ENCODE results near the gene APMAP. TPM values are rescaled to one million over a fixed set of nuclear protein-coding genes. Genes with fewer than 3 reads are reported as not detected.

Gene APMAP
- total RNA-seq, 2 experiments from 2014 or later, result 47.9 to 48.8 TPM

DNA sequence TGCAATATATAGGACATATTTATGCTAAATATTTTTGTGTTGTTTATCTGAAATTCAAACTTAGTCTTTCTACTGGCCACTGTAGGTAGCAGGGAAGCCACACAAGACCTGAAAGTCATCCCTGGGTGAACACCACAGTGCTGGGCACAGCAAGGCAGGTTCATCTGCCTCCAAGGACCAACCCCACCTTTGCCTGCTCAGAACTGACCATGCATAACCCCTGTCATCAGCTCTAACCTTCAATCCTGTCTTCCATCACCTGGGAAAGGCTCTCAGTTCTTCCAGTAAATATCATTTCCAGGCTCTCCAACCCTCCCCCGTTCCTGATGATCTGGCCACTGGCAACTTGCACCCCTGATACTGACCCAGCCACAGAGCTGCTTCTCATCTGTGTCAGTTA, 76.1 kb downstream of the APMAP start:
- Mint-ChIP-seq H3K36me3 (no peaks in the 10 kb centered on the region), H3K4me3 (no peak overlapping the region), H3K27me3 (peaks cover 4% of the 10 kb centered on the region), H3K27ac (no peak overlapping the region), H3K9me3 (no peaks in the 10 kb centered on the region), H3K4me1 (peaks cover 5% of the 10 kb centered on the region)
- DNase-seq, result no peak

DNA sequence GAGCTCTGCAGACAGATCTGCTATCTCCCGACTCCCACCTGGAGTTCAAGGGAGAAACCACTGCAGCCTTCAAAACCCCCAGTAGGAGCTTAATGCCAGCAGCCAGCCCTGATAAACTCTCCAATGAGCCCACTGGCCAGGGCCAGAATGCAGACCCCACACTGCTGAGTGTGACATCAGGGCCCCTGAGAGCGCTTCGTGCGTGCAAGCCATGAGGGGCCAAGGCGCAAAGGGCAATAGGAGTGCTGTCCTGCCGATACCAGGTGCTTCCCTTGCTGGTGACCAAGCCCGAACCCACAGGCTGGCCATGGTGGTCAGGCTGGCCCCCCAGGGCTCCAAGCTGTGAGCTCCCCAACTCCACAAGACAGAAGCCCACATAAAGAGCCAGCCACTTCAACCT, 76.7 kb downstream of the APMAP start:
- Mint-ChIP-seq H3K27ac (no peak overlapping the region), H3K4me3 (no peak overlapping the region), H3K9me3 (no peaks in the 10 kb centered on the region), H3K36me3 (no peaks in the 10 kb centered on the region), H3K4me1 (peaks cover 5% of the 10 kb centered on the region), H3K27me3 (peaks cover 4% of the 10 kb centered on the region)
- DNase-seq, result no peak

DNA sequence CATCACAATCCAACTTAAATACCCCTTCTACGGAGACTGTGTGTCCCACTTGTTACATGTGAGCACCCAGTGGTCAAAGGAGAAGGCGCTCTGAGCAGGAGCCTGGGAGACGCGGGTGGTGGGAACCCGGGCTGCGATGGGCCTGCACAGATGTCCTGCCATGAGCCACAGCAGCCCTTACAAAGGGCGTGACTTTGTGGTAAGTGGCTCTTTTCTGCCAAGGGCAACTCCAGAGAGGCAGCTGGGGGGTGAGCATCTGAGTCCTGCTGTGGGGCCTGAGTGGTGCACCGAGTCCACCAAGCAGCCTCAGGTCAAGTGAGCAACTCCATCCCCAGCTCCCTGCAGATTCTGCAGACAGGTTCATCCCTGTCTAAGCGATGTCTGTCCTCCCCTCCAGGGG, 77.1 kb downstream of the APMAP start:
- no peak for DNase-seq
- peaks cover 4% of the 10 kb centered on the region for H3K27me3 Mint-ChIP-seq
- H3K27ac Mint-ChIP-seq, result no peak overlapping the region
- H3K9me3 Mint-ChIP-seq, result no peaks in the 10 kb centered on the region
- H3K4me1 Mint-ChIP-seq, result peaks cover 5% of the 10 kb centered on the region
- no peak overlapping the region for H3K4me3 Mint-ChIP-seq
- no peaks in the 10 kb centered on the region for H3K36me3 Mint-ChIP-seq

DNA sequence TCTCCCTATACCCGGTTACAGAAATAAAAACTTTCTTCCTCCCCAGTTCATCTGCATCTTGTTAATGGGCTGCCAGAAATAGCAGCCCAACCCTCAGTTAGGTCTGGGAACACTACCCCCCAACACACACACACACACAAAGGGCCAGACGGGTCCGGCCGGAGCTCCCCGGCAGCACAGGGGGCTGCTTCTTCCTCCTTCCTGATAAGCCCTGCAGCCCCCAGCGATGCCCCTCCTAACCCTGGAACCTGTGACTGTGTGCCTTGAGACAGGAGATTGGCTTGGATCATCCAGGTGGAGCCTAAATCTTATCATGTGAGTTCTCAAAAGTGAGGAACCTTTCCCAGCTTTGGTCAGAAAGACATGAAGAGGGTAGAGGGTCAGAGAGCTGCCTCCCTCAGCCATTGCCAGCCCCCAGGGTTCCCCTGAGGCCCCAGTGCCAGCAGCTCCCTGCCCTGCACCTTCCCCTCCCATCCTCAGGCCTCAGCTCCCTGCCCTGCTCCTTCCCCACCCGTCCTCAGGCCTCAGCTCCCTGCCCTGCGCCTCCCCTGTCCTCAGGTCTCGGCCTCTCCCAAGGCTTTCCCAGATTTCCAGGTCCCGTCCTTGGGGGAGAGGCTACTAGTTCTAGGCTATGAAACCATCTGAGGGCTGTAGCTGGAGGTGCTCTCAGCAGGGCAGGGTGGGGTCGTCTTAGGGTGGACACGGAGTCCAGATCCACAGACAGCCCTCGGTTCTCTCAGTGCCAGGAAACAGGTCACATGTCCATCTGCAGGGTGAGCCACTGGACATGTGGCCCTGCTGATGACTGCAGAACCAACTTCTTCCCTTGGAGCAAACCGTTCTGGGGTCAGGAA, 77.9 kb downstream of the APMAP start:
- Mint-ChIP-seq H3K4me3 (no peak overlapping the region), H3K9me3 (no peaks in the 10 kb centered on the region), H3K36me3 (no peaks in the 10 kb centered on the region), H3K4me1 (peaks cover 5% of the 10 kb centered on the region), H3K27me3 (peaks cover 4% of the 10 kb centered on the region), H3K27ac (no peak overlapping the region)
- no peak for DNase-seq

DNA sequence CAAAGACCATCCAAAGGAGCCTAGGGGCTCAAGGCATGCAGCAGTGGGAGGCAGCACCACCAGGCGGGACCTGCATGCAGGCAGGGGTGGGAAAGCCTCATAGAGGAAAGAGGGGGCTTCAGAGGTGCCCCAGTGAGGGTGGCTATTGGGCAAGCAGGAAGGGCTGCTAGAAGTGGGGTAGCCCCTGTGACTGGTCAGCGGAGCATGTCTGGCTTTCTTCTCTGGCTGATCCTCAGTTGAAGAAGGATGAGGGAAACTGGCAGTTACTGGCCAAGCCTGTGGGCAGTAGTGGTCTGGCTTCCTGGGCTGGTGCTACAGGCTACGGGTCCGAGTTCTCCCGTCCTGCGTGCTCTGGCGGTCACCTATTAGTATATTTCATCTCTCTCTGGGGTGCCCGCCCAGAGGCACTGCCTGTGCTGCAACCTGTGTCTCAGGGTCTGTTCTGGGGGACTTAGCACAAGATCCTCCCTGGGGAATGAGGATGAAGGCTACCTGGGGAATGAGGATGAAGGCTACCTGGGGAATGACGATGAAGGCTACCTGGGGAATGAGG, 79.4 kb downstream of the APMAP start:
- no peak for DNase-seq
- Mint-ChIP-seq H3K27ac (no peak overlapping the region), H3K9me3 (no peaks in the 10 kb centered on the region), H3K36me3 (peaks cover 1% of the 10 kb centered on the region), H3K4me1 (no peaks in the 10 kb centered on the region), H3K27me3 (no peaks in the 10 kb centered on the region), H3K4me3 (no peak overlapping the region)

Other genes starting within 250 kb of the APMAP start
- gene CST7, start 43.5 kb downstream of the APMAP start, total RNA-seq, result 10 to 100 TPM; 41.5 to 44.7 TPM
- gene ACSS1, start 65.4 kb upstream of the APMAP start, total RNA-seq, result 10 to 100 TPM; 14.3 to 14.5 TPM
- gene VSX1, start 89.4 kb upstream of the APMAP start, total RNA-seq, result not detected
- 10 to 100 TPM; 35.2 to 40.2 TPM for gene ENTPD6, start 203.0 kb upstream of the APMAP start, total RNA-seq